Caco-2 (cell line): ENCODE measurements around the gene CENPF. TPM values are rescaled to one million over a fixed set of nuclear protein-coding genes. Genes with fewer than 3 reads are reported as not detected.

ENCODE experiments used
- BruUV-seq: library from RNA; stranded (reverse); fragments of 400-500 nt; replicated peaks from 2 replicates; lab custom pipeline; 2021; lab: Mats Ljungman, UMichigan
- CTCF ChIA-PET: fragments of 300-600 bp; sonication (Branson Sonifier 250); formaldehyde crosslinking; loops from one replicate; lab custom pipeline; 2022; ENCODE audit warnings: antibody characterized with exemption; lab: Charles Lee
- POLR2A ChIA-PET: fragments of 300-600 bp; sonication (Branson Sonifier 250); formaldehyde crosslinking; loops from one replicate; lab custom pipeline; 2022; ENCODE audit warnings: antibody characterized with exemption; lab: Charles Lee
- DNase-seq, 2 experiments: peaks; one replicate each; pipeline versions ENCODE4 v3.0.0 to v3.0.0-alpha.2; 2020 to 2022
- H3K27me3 ChIP-seq: replicated peaks from 2 replicates; pipeline ENCODE4 v1.6.0; 2011; ENCODE audit warnings: low read length; ENCODE audit not compliant: control insufficient read depth, insufficient read depth
- H3K36me3 ChIP-seq: 2 replicates; pipeline ENCODE4 v1.5.1; 2011; ENCODE audit warnings: low read length; ENCODE audit not compliant: control insufficient read depth, insufficient read depth
- H3K4me1 ChIP-seq: fragments of 250-450 bp; sonication (Bioruptor Pico); 2 replicates; pipeline ENCODE4 v1.5.1; 2020; ENCODE audit warnings: mild to moderate bottlenecking
- H3K4me3 ChIP-seq: 2 replicates; pipeline ENCODE4 v1.5.1; 2011; ENCODE audit warnings: low read depth, mild to moderate bottlenecking, control low read depth, low read length
- H3K9me3 ChIP-seq: fragments of 250-450 bp; sonication (Bioruptor Pico); 2 replicates; pipeline ENCODE4 v1.5.1; 2020; ENCODE audit warnings: mild to moderate bottlenecking, moderate library complexity
- H3K27ac Mint-ChIP-seq: one replicate; pipeline ENCODE4 v1.8.0; 2022; ENCODE audit warnings: mixed read lengths; ENCODE audit not compliant: unreplicated experiment
- H3K27me3 Mint-ChIP-seq: one replicate; pipeline ENCODE4 v1.8.0; 2022; ENCODE audit warnings: mixed read lengths; ENCODE audit not compliant: insufficient read depth, unreplicated experiment
- H3K36me3 Mint-ChIP-seq: one replicate; pipeline ENCODE4 v1.8.0; 2022; ENCODE audit warnings: mild to moderate bottlenecking, mixed read lengths; ENCODE audit not compliant: insufficient read depth, unreplicated experiment
- H3K4me1 Mint-ChIP-seq: one replicate; pipeline ENCODE4 v1.8.0; 2022; ENCODE audit warnings: low read depth, mixed read lengths; ENCODE audit not compliant: unreplicated experiment
- H3K4me3 Mint-ChIP-seq: one replicate; pipeline ENCODE4 v1.8.0; 2022; ENCODE audit warnings: mild to moderate bottlenecking, moderate library complexity, mixed read lengths; ENCODE audit not compliant: unreplicated experiment
- H3K9me3 Mint-ChIP-seq: one replicate; pipeline ENCODE4 v1.8.0; 2022; ENCODE audit warnings: mixed read lengths; ENCODE audit not compliant: unreplicated experiment
- CTCF ChIP-seq, 2 experiments: fragments of 200-600 bp in 1 of 2; IDR thresholded peaks; 1 replicate in 1 of 2; 2 replicates in 1 of 2; pipeline versions ENCODE4 v1.5.1 to v1.8.0; 2011 to 2022; ENCODE audit warnings: antibody characterized with exemption in 1 of 2, control low read depth in 1 of 2, inconsistent platforms in 1 of 2, low read depth in 1 of 2, low read length in 1 of 2, mild to moderate bottlenecking in 1 of 2, moderate library complexity in 1 of 2; ENCODE audit not compliant: insufficient read depth in 1 of 2, severe bottlenecking in 1 of 2, unreplicated experiment in 1 of 2
- intact Hi-C: fragments of 100-400 bp; cut with micrococcal nuclease; formaldehyde crosslinking; loops from one replicate; pipeline ENCODE4 v1.10.0; 2022; ENCODE audit not compliant: unreplicated experiment
- total RNA-seq: library from RNA; stranded (reverse); gene quantifications from 2 replicates; pipeline ENCODE4 v1.2.3, GENCODE V29; 2022

The CENPF gene
- total RNA-seq, 1 experiment from 2014 or later, result 145 TPM

DNA sequence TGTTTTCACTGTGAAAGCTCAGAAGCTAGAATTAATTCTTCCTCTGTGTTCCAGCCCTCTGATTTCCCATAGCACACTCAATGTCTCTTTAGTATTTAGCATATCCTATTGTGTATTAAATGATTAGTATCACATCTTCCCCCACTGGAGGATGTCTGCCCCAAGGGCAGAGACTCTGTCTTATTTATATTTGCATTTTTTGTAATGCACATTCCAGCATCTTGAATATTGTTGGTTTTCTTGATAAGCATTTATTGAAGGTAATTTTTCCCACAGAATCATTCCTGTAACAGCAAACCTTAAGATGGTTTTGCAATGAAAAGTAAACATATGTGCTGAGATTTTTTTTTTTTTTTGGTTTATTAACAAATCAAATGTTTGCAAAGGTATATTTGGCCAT is 34.1 kb downstream of the CENPF start:
- Mint-ChIP-seq H3K4me1 (no peaks in the 10 kb centered on the region), H3K27me3 (no peaks in the 10 kb centered on the region), H3K9me3 (no peaks in the 10 kb centered on the region), H3K36me3 (peaks cover 71% of the 10 kb centered on the region), H3K4me3 (no peak overlapping the region), H3K27ac (no peak overlapping the region)
- Histone ChIP-seq H3K27me3 (no peaks in the 10 kb centered on the region), H3K4me3 (no peak overlapping the region), H3K36me3 (peaks cover 6% of the 10 kb centered on the region), H3K4me1 (no peaks in the 10 kb centered on the region), H3K9me3 (no peaks in the 10 kb centered on the region)
- ChIA-PET CTCF (no interaction called here), POLR2A (no interaction called here)
- intact Hi-C loops, result loop anchor here (1.0 kb wide), 2 partner anchors 9 to 423 kb away; no protein-coding TSS in a partner anchor
- no peak for DNase-seq
- no peak for TF ChIP-seq CTCF (IDR thresholded peaks at IDR 0.05; ENCODE audit: insufficient read depth in 1 of 2, low read depth in 1 of 2, low read length in 1 of 2, severe bottlenecking in 1 of 2, unreplicated experiment in 1 of 2)
- BruUV-seq, result no TSS peak

DNA sequence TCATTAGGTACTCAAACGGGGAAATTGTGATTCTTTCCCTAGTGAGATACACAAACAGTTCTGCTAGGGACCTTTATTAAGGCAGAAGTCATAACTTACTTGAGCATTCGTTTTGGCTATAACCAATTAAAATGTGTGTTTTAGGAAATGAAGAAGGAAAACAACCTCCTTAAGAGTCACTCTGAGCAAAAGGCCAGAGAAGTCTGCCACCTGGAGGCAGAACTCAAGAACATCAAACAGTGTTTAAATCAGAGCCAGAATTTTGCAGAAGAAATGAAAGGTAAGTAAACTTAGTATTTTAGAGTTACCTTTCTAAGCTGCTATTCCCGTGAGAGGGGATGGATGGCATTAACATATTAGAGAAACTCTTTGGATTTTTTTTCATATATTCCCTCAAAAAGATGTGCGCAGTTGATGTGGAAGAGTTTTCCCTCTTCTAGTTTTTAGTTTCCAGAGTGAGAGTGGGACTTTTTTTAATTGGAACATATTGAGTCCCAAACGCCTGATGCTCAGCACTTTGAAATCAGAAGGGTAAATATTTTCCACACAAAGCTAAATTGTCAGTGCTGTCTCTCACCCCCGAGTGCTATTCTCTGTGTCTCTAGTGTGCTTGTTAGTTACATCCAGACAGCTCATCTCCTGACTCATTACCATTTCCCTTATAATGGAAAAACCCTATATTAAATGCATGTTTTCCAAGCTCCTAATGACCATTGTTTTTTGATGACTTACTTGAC is 34.9 kb downstream of the CENPF start:
- no peak overlapping the region for H3K27ac Mint-ChIP-seq
- peaks cover 63% of the 10 kb centered on the region for H3K36me3 Mint-ChIP-seq
- peaks cover 7% of the 10 kb centered on the region for H3K36me3 ChIP-seq
- H3K9me3 Mint-ChIP-seq, result no peaks in the 10 kb centered on the region
- DNase-seq, result peak in 1 of 2 experiments; percentile 38
- H3K4me3 Mint-ChIP-seq, result no peak overlapping the region
- H3K9me3 ChIP-seq, result no peaks in the 10 kb centered on the region
- intact Hi-C loops, result loop anchor here (1.0 kb wide), 2 partner anchors 10 to 424 kb away; no protein-coding TSS in a partner anchor
- CTCF ChIA-PET, result no interaction called here
- no TSS peak for BruUV-seq
- no peaks in the 10 kb centered on the region for H3K4me1 ChIP-seq
- no peaks in the 10 kb centered on the region for H3K27me3 ChIP-seq
- H3K27me3 Mint-ChIP-seq, result no peaks in the 10 kb centered on the region
- POLR2A ChIA-PET, result no interaction called here
- H3K4me1 Mint-ChIP-seq, result no peaks in the 10 kb centered on the region
- peak; percentile 70 to 76 for TF ChIP-seq CTCF (IDR thresholded peaks at IDR 0.05; ENCODE audit: insufficient read depth in 1 of 2, low read depth in 1 of 2, low read length in 1 of 2, severe bottlenecking in 1 of 2, unreplicated experiment in 1 of 2)
- H3K4me3 ChIP-seq, result no peak overlapping the region

GRCh38 chr1:214638459-214638807 is 35.4 kb downstream of the CENPF start:
- H3K27me3 ChIP-seq, result no peaks in the 10 kb centered on the region
- H3K4me3 ChIP-seq, result no peak overlapping the region
- no peaks in the 10 kb centered on the region for H3K9me3 Mint-ChIP-seq
- no peak overlapping the region for H3K4me3 Mint-ChIP-seq
- no peaks in the 10 kb centered on the region for H3K4me1 ChIP-seq
- peaks cover 7% of the 10 kb centered on the region for H3K36me3 ChIP-seq
- H3K27me3 Mint-ChIP-seq, result no peaks in the 10 kb centered on the region
- no peak for TF ChIP-seq CTCF (IDR thresholded peaks at IDR 0.05; ENCODE audit: insufficient read depth in 1 of 2, low read depth in 1 of 2, low read length in 1 of 2, severe bottlenecking in 1 of 2, unreplicated experiment in 1 of 2)
- no peaks in the 10 kb centered on the region for H3K9me3 ChIP-seq
- no peaks in the 10 kb centered on the region for H3K4me1 Mint-ChIP-seq
- CTCF ChIA-PET, result no interaction called here
- POLR2A ChIA-PET, result no interaction called here
- no peak for DNase-seq
- BruUV-seq, result no TSS peak
- H3K27ac Mint-ChIP-seq, result no peak overlapping the region
- intact Hi-C loops, result no loop called here
- peaks cover 58% of the 10 kb centered on the region for H3K36me3 Mint-ChIP-seq
